GM12801 (cell line): ENCODE results near the gene BMPER.

Experiments
- TF ChIP-seq, protein P1 (sequence below): IDR thresholded peaks from one replicate; pipeline ENCODE4 v1.5.1; 2011; ENCODE audit warnings: control low read depth; ENCODE audit not compliant: insufficient read length; ENCODE audit errors: extremely low read depth

Gene BMPER

DNA sequence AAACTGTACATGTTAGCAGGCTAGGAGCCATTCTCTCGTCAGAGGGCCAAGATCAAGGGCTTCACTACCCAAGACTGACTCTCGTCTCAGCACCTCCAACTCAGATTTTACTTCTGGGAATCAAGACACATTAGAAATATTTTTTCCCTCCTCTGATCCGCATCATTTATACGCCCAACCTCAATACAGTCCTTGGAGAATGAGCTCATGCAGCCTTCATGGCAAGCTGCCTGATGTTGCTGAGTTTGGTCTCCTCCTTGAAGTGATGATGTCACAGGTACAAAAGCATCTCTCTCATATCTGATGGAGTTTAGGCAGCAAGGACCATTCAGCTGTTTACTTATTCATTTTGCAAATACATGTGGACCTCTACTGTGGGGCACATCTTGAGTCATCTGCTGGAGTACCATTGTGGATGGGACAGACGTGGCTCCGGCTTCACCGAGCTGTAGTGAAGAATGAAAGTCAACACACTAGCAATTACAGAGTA, 114.0 kb downstream of the BMPER start:
- TF ChIP-seq, protein P1, sequence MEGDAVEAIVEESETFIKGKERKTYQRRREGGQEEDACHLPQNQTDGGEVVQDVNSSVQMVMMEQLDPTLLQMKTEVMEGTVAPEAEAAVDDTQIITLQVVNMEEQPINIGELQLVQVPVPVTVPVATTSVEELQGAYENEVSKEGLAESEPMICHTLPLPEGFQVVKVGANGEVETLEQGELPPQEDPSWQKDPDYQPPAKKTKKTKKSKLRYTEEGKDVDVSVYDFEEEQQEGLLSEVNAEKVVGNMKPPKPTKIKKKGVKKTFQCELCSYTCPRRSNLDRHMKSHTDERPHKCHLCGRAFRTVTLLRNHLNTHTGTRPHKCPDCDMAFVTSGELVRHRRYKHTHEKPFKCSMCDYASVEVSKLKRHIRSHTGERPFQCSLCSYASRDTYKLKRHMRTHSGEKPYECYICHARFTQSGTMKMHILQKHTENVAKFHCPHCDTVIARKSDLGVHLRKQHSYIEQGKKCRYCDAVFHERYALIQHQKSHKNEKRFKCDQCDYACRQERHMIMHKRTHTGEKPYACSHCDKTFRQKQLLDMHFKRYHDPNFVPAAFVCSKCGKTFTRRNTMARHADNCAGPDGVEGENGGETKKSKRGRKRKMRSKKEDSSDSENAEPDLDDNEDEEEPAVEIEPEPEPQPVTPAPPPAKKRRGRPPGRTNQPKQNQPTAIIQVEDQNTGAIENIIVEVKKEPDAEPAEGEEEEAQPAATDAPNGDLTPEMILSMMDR, result no peak

- TF ChIP-seq, protein P1, result no peak
Measured at GRCh38 chr7:34022626-34023025, 117.3 kb downstream of the BMPER start.

DNA sequence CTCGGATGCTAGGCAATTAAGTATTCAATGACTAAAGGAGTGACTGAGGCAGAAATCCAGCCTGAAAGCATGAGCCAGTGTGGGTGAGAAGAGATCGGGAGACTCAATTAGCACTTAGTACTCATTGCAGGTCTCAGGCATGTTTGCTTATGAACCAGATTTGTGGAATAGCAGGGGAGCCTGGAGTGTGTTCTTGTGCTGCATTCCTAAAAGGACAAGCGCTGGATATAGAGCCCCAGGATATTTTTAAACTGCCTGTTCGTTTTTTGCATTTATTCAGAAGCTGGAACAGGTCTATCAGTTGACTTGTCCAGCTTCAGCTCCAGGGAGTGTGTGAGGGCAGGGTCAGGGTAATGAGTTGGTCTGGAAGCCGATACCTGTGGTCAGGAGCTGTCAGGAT, 120.3 kb downstream of the BMPER start:
- TF ChIP-seq, protein P1, result no peak

- TF ChIP-seq, protein P1, result no peak
Measured at GRCh38 chr7:34026481-34027190, 121.3 kb downstream of the BMPER start.

DNA sequence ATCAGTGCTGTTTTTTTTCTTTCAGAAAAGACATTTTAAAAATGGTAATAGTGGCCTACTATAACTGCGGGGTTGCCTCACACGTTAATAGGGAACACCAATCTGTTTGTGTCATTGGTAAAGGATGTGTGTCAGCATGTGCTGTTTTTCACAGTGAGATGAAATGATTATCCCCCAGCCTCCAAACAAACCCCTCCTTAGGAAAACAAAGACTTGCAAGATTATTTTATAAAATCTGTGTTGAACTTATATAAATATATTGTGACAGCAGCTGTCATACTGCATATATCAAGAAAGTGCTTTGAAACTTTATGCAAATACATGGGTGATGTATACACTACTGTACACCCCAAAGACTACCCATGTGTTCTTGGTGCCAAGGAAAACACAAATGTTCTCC, 125.8 kb downstream of the BMPER start:
- TF ChIP-seq, protein P1, result no peak

DNA sequence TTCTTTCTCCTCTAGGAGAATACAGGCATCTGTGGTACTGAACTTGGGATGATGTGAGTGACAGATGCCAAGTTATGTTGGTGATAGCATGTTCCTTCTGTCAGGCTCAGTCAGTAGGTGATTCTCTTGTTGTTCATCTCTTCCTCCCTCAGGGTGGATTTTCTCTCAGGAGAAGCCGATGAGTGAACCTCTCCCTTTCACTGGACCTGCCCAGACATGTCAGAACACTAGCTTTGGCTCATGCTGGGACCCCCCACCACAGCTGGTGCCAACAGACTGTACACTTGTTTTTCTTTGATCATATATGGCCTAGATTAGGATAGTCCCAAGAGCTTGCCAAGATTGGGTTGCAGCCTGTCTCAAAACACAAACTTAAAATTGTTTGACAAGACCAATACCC, 129.4 kb downstream of the BMPER start:
- TF ChIP-seq, protein P1, result no peak

DNA sequence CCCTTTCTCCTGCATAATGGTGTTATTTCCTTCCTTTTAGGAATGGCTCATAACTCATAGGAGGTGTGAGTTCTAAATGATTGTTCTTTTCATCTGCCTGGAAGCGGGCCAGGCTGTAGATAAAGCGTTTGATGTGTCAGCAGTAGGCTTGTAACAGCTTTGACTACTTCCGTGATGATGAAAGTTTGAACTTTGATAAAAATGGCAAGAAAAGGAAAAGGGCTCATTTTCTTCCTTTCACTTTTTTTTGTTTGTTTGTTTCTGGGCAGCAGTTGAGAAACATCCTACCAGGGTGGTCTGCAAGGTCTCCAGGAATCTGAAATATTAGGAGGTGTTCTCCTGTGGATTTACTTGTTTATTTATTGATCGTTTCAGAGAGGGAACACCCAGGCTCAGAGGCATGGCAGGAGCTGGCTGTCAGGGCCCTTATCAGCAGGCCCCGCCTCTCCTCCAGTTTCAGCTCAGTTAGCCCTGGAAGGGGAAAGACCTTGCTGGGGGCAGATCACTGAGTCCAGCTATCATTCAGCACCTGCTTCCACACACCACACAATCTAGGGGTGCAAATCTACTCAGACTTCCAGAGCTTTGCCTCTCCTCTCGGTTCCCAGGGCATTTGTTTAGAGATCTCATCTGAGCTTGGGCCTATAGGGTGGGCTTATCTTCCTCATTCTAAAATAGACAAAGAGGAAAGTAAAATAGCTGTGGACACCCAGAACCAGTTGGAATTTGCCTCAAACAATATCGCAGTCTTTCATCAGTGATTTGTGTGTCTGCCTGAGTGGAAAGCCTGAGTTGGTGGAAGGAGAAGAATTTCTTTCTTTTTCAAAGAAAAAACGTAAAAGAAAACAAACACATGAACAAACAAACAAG, 130.9 kb downstream of the BMPER start:
- TF ChIP-seq, protein P1, result no peak
